Mucosa of gallbladder (tissue), 1 donor: ENCODE measurements around the gene OSBPL10. TPM values are rescaled to one million over a fixed set of nuclear protein-coding genes. Genes with fewer than 3 reads are reported as not detected.

ENCODE experiments used
- DNase-seq: peaks from one replicate; pipeline ENCODE4 v3.0.0-alpha.2; 2020; ENCODE audit warnings: low spot score
- total RNA-seq: library from RNA; stranded (reverse); gene quantifications from one replicate; pipeline ENCODE4 v1.2.1, GENCODE V29; 2021
- donor health status: DM: no; HTN: no; CAD: no.

OSBPL10 gene
- total RNA-seq, 1 donor from 2014 or later, result 70.6 TPM

- no peak for DNase-seq
Measured at GRCh38 chr3:31670722-31671121, 310.3 kb downstream of the OSBPL10 start.

GRCh38 chr3:31670136-31670535 is 310.9 kb downstream of the OSBPL10 start:
- no peak for DNase-seq

GRCh38 chr3:31668242-31668641 is 312.8 kb downstream of the OSBPL10 start:
- peak; percentile 18 for DNase-seq

GRCh38 chr3:31667582-31667981 is 313.5 kb downstream of the OSBPL10 start:
- no peak for DNase-seq

GRCh38 chr3:31664031-31664430 is 317.0 kb downstream of the OSBPL10 start:
- no peak for DNase-seq

- DNase-seq, result no peak
Measured at GRCh38 chr3:31661993-31662670, 318.9 kb downstream of the OSBPL10 start.

GRCh38 chr3:31661286-31661685 is 319.8 kb downstream of the OSBPL10 start:
- no peak for DNase-seq

GRCh38 chr3:31659246-31659645 is 321.8 kb downstream of the OSBPL10 start:
- no peak for DNase-seq

GRCh38 chr3:31654998-31655397 is 326.1 kb downstream of the OSBPL10 start:
- no peak for DNase-seq

GRCh38 chr3:31653464-31653863 is 327.6 kb downstream of the OSBPL10 start:
- DNase-seq, result no peak

GRCh38 chr3:31652296-31652695 is 328.8 kb downstream of the OSBPL10 start:
- no peak for DNase-seq

- no peak for DNase-seq
Measured at GRCh38 chr3:31648286-31648968, 332.6 kb downstream of the OSBPL10 start.

GRCh38 chr3:31645256-31645655 is 335.8 kb downstream of the OSBPL10 start:
- DNase-seq, result no peak

GRCh38 chr3:31639828-31640227 is 341.2 kb downstream of the OSBPL10 start:
- DNase-seq, result no peak

- DNase-seq, result no peak
Measured at GRCh38 chr3:31636694-31637442, 344.2 kb downstream of the OSBPL10 start.

GRCh38 chr3:31636049-31636448 is 345.0 kb downstream of the OSBPL10 start:
- no peak for DNase-seq

GRCh38 chr3:31635545-31635944 is 345.5 kb downstream of the OSBPL10 start:
- no peak for DNase-seq

GRCh38 chr3:31634476-31634875 is 346.6 kb downstream of the OSBPL10 start:
- no peak for DNase-seq

GRCh38 chr3:31629054-31629453 is 352.0 kb downstream of the OSBPL10 start:
- DNase-seq, result no peak

- DNase-seq, result no peak
Measured at GRCh38 chr3:31625358-31625757, 355.7 kb downstream of the OSBPL10 start.

- DNase-seq, result no peak
Measured at GRCh38 chr3:31624083-31624709, 356.9 kb downstream of the OSBPL10 start.

- no peak for DNase-seq
Measured at GRCh38 chr3:31622636-31623288, 358.3 kb downstream of the OSBPL10 start.
